Thyroid gland (tissue), 4 donors: Measurements from ENCODE around the gene HRAS. TPM values are rescaled to one million over a fixed set of nuclear protein-coding genes. Genes with fewer than 3 reads are reported as not detected.
A peak's percentile ranks its signal among the peaks of the same experiment; 100 is the strongest.
"Not testable (repeated sequence)": the region's sequence is repeated elsewhere in the genome, so short reads cannot be mapped to it uniquely, and the experiment has no call there.

Experiments used
- DNase-seq, 2 donors: peaks; one replicate each; pipeline ENCODE4 v3.0.0-alpha.2; 2019
- H3K27ac ChIP-seq, 3 donors: fragments of 200-600 bp; sonication (generic); 1 replicate in 2 of 3; 2 replicates in 1 of 3; pipeline ENCODE4 v1.5.1; 2016 to 2019; ENCODE audit warnings: mild to moderate bottlenecking in 1 of 3, moderate library complexity in 1 of 3
- H3K27me3 ChIP-seq: fragments of 200-600 bp; sonication (generic); one replicate; pipeline ENCODE4 v1.5.1; 2019
- H3K36me3 ChIP-seq, 2 donors: fragments of 200-600 bp; sonication (generic); one replicate each; pipeline ENCODE4 v1.5.1; 2016 to 2019
- H3K4me1 ChIP-seq, 2 donors: fragments of 200-600 bp; sonication (generic); one replicate each; pipeline ENCODE4 v1.5.1; 2017 to 2019
- H3K4me3 ChIP-seq, 3 donors: fragments of 200-600 bp; sonication (generic); replicated peaks in 1 of 3; 1 replicate in 2 of 3; 2 replicates in 1 of 3; pipeline ENCODE4 v1.5.1; 2016; ENCODE audit warnings: mild to moderate bottlenecking in 1 of 3
- H3K9me3 ChIP-seq: fragments of 200-600 bp; sonication (generic); one replicate; pipeline ENCODE4 v1.5.1; 2017
- POLR2A ChIP-seq, 2 donors: fragments of 450-650 bp; IDR thresholded peaks; one replicate each; pipeline ENCODE4 v1.6.1; 2017; ENCODE audit warnings: antibody characterized with exemption in 2 of 2, mild to moderate bottlenecking in 2 of 2, moderate library complexity in 1 of 2
- WGBS, 2 donors: methylation state at CpG; one replicate each; pipeline ENCODE4 v1.1.5; 2017; 5-methylcytosine and 5-hydroxymethylcytosine counted together
- intact Hi-C: fragments of 100-400 bp; cut with DNase I; formaldehyde crosslinking; loops from one replicate; pipeline ENCODE4 v1.15.1; 2023
- total RNA-seq, 4 donors: library from RNA; depleted of rRNA; stranded (reverse); fragments of >200 nt; gene quantifications; one replicate each; pipeline ENCODE4 v1.2.3, GENCODE V29; 2016
- TF ChIP-seq, protein P1 (sequence below), 6 experiments: fragments of 200-600 bp in 3 of 6; fragments of 450-650 bp in 3 of 6; sonication (generic) in 3 of 6; IDR thresholded peaks; one replicate each; pipeline ENCODE4 v1.5.1; 2016 to 2019; ENCODE audit warnings: antibody characterized with exemption in 6 of 6, mild to moderate bottlenecking in 2 of 6, inconsistent platforms in 1 of 6, moderate library complexity in 1 of 6

HRAS gene
- total RNA-seq, 4 donors from 2014 or later = 16.9 to 41.3 (median 29.9) TPM

DNA sequence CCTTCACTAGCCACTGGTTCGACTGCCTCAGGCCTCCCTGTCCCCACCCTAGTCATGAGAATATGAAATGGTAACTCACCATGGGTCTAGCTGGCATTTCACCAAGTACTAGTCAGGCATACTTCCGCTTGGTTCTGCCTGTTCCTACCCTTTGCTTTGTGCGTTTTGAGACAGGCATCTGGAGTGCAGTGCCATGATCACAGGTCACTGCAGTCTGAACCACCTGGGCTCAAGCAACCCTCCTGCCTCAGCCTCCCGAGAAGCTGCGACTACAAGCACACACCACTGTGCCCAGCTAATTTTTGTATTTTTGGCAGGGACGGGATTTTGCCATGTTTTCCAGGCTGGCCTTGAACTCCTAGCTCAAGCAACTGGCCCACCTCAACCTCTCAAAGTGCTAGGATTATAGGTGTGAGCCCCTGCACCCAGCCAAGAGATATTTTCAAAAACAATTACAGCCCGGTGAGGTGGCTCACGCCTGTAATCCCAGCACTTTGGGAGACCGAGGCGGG, 14.1 kb downstream of the HRAS start:
- intact Hi-C loops = no loop called here
- Histone ChIP-seq H3K27ac (no peak overlapping the region), H3K4me1 (peaks cover 0 to 4% of the 10 kb centered on the region in 2 donors), H3K27me3 (no peaks in the 10 kb centered on the region), H3K4me3 (no peak overlapping the region), H3K36me3 (no peaks in the 10 kb centered on the region), H3K9me3 (no peaks in the 10 kb centered on the region)
- no peak for DNase-seq
- TF ChIP-seq, protein P1, sequence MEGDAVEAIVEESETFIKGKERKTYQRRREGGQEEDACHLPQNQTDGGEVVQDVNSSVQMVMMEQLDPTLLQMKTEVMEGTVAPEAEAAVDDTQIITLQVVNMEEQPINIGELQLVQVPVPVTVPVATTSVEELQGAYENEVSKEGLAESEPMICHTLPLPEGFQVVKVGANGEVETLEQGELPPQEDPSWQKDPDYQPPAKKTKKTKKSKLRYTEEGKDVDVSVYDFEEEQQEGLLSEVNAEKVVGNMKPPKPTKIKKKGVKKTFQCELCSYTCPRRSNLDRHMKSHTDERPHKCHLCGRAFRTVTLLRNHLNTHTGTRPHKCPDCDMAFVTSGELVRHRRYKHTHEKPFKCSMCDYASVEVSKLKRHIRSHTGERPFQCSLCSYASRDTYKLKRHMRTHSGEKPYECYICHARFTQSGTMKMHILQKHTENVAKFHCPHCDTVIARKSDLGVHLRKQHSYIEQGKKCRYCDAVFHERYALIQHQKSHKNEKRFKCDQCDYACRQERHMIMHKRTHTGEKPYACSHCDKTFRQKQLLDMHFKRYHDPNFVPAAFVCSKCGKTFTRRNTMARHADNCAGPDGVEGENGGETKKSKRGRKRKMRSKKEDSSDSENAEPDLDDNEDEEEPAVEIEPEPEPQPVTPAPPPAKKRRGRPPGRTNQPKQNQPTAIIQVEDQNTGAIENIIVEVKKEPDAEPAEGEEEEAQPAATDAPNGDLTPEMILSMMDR (IDR thresholded peaks at IDR 0.05) = no peak
- TF ChIP-seq POLR2A (IDR thresholded peaks at IDR 0.05) = no peak
- WGBS, 2 donors = 91 to 96% methylated on average over 10 of the region's 10 CpGs

DNA sequence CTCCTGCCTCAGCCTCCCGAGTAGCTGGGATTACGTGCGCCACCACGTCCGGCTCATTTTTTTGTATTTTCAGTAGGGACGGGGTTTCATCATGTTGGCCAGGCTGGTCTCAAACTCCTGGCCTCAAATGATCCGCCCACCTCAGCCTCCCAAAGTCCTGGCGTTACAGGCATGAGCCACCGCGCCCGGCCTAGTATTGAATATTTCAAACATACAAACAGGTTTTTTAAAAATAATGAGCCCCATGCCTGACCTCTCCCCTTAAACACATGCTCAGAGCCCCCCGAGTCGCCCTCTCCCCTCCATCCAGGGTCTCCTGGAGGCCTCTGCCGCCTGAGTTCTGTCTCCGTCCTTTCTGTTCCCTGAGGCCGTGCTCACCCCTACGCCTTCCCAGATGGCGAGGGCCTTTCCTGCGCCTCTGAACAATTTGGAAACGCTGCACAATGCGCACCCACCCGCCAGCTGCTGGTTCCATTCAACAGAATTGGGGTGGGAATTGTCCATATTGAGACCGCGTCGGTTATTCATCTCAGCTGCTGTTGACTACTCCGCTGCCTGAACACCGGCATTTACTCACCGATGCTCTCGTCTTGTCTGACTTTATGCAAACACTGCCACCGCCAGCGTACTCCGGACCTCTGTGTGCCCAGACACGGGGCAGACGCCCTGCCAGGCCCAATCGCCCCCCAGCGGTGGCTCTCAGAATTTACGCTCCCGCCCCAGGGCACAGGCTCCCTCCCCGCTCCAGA, 14.8 kb downstream of the HRAS start:
- no peak for DNase-seq
- H3K36me3 ChIP-seq = no peaks in the 10 kb centered on the region
- H3K4me3 ChIP-seq = no peak overlapping the region
- H3K4me1 ChIP-seq = peaks cover 0 to 4% of the 10 kb centered on the region in 2 donors
- no peaks in the 10 kb centered on the region for H3K27me3 ChIP-seq
- no peak for TF ChIP-seq POLR2A (IDR thresholded peaks at IDR 0.05)
- TF ChIP-seq, protein P1 (IDR thresholded peaks at IDR 0.05) = no peak
- WGBS, 2 donors = 93 to 95% methylated on average over 39 of the region's 39 CpGs
- intact Hi-C loops = no loop called here
- no peak overlapping the region for H3K27ac ChIP-seq
- H3K9me3 ChIP-seq = no peaks in the 10 kb centered on the region

DNA sequence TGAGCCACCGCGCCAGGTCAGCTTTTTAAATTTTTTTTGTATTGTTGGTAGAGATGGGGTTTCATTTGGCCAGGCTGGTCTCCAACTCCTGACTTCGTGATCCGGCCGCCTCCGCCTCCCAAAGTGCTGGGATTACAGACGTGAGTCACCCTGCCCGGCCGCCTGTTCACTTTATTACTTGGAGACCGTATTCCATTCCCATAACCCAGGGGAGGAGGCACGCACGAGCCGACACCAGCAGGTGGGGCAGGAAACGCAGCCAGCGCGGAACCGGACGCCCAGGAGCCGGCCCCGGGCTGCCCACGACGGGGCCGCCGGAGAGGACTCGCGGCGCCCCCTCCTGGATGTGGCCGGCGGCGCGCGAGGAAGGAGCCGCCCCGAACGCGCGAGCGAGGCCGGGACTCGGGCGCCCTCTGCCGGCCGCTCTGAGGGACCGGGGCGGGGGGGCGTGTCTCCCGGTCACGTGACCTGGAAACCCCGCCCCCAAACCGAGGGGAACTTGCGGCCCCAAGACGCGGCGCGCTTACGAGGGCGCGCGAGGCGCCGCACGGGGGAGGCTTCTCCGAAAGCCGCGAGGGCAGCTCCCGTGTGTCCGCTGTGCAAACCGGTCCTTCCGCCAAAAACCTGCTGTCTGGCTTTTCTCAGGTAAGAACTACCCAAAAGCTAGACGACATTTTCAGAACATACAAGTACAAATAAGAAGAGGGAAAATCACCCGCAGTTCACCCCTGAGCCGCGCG, 16.7 kb downstream of the HRAS start:
- no peaks in the 10 kb centered on the region for H3K36me3 ChIP-seq
- TF ChIP-seq POLR2A (IDR thresholded peaks at IDR 0.05) = no peak
- TF ChIP-seq, protein P1 (IDR thresholded peaks at IDR 0.05) = peak; percentile 31 to 98 (median 96)
- no peaks in the 10 kb centered on the region for H3K9me3 ChIP-seq
- peak overlapping the region in 1 of 3 donors; percentile 63 for H3K27ac ChIP-seq
- H3K27me3 ChIP-seq = no peaks in the 10 kb centered on the region
- peaks cover 0 to 4% of the 10 kb centered on the region in 2 donors for H3K4me1 ChIP-seq
- H3K4me3 ChIP-seq = no peak overlapping the region
- intact Hi-C loops = no loop called here
- DNase-seq = peak; percentile 74 to 79
- 26 to 33% methylated on average over 31 to 35 of the region's 74 CpGs for whole genome bisulfite sequencing, 2 donors

DNA sequence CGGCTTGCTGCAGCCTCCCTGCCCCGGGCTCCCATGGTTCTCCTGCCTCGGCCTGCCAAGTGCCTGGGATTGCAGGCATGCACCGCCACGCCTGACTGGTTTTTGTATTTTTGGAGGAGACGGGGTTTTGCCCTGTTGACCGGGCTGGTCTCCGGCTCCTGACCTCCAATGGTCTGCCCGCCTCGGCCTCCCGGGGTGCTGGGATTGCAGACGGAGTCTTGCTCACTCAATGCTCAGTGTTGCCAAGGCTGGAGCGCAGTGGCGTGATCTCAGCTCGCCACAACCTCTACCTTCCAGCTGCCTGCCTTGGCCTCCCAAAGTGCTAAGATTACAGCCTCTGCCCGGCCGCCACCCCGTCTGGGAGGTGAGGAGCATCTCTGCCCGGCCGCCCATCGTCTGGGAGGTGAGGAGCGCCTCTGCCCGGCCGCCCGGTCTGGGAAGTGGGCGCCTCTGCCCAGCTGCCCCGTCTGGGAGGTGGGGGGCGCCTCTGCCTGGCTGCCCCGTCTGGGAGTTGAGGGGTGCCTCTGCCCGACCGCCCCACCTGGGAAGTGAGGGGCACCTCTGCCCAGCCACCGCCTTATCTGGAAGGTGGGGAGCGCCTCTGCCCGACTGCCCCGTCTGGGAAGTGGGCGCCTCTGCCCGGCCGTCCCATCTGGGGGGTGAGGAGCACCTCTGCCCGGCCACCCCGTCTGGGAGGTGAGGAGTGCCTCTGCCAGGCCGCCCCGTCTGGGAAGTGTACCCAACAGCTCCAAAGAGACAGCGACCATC, 18.3 kb downstream of the HRAS start:
- H3K27ac ChIP-seq, intact Hi-C loops, DNase-seq: not testable (repeated sequence)

DNA sequence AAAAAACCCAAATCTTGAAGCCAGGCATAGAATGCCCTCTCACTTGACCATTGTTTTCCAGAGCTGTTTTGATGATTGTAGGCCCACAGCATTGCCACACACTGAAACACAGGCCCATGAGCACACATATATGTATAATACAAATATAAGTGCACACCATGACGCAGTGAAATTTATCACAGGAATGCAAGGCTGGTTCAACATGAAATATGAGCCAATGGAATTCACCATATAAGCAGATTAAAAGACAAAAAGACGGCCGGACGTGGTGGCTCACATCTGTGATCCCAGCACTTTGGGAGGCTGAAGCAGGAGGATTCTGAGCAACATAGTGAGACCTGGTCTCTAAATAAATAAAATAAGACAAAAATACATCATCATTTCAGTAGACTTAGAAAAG, 19.0 kb downstream of the HRAS start:
- no peaks in the 10 kb centered on the region for H3K9me3 ChIP-seq

More for the DNA sequence above, 18.3 kb downstream of the HRAS start:
- not testable (repeated sequence) for H3K9me3 ChIP-seq, H3K4me3 ChIP-seq, H3K4me1 ChIP-seq, H3K36me3 ChIP-seq, H3K27me3 ChIP-seq
- WGBS, 2 donors = 87 to 92% methylated on average over 27 to 43 of the region's 43 CpGs

More for the DNA sequence above, 19.0 kb downstream of the HRAS start:
- 97 to 98% methylated on average over 4 of the region's 4 CpGs for WGBS, 2 donors
- Histone ChIP-seq H3K4me1 (peaks cover 0 to 4% of the 10 kb centered on the region in 2 donors), H3K4me3 (no peak overlapping the region), H3K36me3 (no peaks in the 10 kb centered on the region), H3K27me3 (no peaks in the 10 kb centered on the region), H3K27ac (no peak overlapping the region)
- intact Hi-C loops = no loop called here
- no peak for TF ChIP-seq POLR2A (IDR thresholded peaks at IDR 0.05)
- TF ChIP-seq, protein P1 (IDR thresholded peaks at IDR 0.05) = no peak
- no peak for DNase-seq
